ENCODE data around the gene PRR15L. TPM values are rescaled to one million over a fixed set of nuclear protein-coding genes. Genes with fewer than 3 reads are reported as not detected.

The PRR15L gene
- total RNA-seq, 1 donor from 2014 or later, result not detected

DNA sequence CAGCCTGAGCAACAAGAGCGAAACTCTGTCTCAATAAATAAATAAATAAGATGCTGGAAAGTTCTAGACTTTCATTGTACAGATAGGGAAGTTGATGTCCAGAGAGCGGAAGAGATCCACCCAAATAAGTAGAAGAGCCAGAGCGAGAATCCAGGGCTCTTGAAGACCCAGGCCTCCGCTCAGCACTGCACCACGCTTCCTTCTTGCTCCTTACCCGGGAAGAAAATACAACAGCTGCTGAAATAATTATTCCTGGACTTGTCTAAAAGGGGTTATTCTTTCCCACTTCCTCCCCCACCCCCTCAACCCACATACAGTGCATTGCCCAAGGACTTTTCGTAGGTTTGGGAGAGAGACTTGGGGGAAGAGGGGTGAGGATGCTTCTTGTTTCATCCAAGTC, 39.9 kb upstream of the PRR15L start:
- DNase-seq (ENCODE audit: low spot score), result no peak
- peaks cover 5% of the 10 kb centered on the region for H3K4me1 Mint-ChIP-seq (ENCODE audit: low read depth)
- H3K9me3 Mint-ChIP-seq (ENCODE audit: low read depth), result no peaks in the 10 kb centered on the region
- no peaks in the 10 kb centered on the region for H3K27me3 Mint-ChIP-seq (ENCODE audit: low read depth)
- H3K4me3 Mint-ChIP-seq (ENCODE audit: unreplicated experiment), result no peak overlapping the region
- no peak overlapping the region for H3K27ac Mint-ChIP-seq (ENCODE audit: unreplicated experiment)
- no peaks in the 10 kb centered on the region for H3K36me3 Mint-ChIP-seq (ENCODE audit: low read depth)
- TF ChIP-seq, protein P1, sequence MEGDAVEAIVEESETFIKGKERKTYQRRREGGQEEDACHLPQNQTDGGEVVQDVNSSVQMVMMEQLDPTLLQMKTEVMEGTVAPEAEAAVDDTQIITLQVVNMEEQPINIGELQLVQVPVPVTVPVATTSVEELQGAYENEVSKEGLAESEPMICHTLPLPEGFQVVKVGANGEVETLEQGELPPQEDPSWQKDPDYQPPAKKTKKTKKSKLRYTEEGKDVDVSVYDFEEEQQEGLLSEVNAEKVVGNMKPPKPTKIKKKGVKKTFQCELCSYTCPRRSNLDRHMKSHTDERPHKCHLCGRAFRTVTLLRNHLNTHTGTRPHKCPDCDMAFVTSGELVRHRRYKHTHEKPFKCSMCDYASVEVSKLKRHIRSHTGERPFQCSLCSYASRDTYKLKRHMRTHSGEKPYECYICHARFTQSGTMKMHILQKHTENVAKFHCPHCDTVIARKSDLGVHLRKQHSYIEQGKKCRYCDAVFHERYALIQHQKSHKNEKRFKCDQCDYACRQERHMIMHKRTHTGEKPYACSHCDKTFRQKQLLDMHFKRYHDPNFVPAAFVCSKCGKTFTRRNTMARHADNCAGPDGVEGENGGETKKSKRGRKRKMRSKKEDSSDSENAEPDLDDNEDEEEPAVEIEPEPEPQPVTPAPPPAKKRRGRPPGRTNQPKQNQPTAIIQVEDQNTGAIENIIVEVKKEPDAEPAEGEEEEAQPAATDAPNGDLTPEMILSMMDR (IDR thresholded peaks at IDR 0.05), result no peak

DNA sequence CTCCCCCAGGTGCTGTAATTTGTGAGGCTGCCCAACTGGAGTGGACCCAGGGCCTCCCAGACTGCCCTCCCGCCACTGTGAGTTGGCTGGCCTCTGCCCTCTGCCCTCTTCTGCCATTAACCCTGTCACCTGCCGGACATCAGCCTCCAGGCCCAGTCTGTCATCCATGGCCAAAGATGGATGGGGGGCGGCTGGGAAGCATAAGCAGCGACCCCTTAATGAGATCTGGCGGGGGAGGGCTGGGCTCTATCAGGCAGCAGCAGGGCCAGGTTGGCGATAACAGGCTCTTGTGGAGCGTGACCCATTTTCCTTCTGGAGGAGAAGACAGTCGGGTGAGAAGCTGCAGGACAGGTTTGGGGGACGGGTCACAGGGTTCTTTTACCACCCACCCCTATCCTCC, 38.5 kb upstream of the PRR15L start:
- no peak for DNase-seq (ENCODE audit: low spot score)
- Mint-ChIP-seq H3K27ac (ENCODE audit: unreplicated experiment) (no peak overlapping the region), H3K4me3 (ENCODE audit: unreplicated experiment) (no peak overlapping the region), H3K27me3 (ENCODE audit: low read depth) (no peaks in the 10 kb centered on the region), H3K36me3 (ENCODE audit: low read depth) (no peaks in the 10 kb centered on the region), H3K4me1 (ENCODE audit: low read depth) (no peaks in the 10 kb centered on the region), H3K9me3 (ENCODE audit: low read depth) (no peaks in the 10 kb centered on the region)
- TF ChIP-seq, protein P1 (IDR thresholded peaks at IDR 0.05), result no peak

DNA sequence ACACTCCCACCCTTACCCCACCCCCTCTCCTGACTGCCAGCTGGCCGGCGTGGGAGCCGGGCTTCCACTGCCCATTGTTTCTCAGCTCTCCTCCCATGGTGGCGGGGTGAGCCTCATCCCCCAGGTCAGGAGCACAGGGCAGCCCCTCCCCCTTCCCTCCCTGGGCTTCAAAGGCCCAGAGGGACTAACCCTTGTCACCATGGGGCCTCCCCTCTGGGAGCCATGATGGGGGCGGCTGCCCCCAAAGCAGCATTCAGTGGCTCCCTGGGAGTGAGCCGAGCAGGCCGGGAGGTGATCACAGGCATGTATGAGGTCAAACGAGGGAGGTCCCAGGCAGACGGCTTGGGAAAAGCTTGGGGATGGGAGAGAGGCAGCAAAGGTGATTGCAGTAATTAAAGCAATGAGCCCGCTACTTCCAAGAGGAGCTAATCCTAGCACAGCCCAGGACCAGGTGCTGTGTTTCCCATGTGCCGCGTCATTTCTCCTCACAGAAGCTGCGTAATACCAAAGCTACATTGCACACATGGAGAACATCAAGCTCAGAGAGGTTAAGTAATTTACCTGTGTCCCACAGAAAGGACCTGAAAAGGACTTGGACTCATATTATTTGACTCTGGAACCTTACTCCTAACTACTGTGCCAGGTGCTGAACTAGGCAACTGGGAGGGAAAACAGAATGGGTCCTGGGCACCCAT, 37.7 kb upstream of the PRR15L start:
- TF ChIP-seq, protein P1 (IDR thresholded peaks at IDR 0.05), result no peak
- Mint-ChIP-seq H3K27me3 (ENCODE audit: low read depth) (no peaks in the 10 kb centered on the region), H3K36me3 (ENCODE audit: low read depth) (no peaks in the 10 kb centered on the region), H3K27ac (ENCODE audit: unreplicated experiment) (no peak overlapping the region), H3K4me1 (ENCODE audit: low read depth) (no peaks in the 10 kb centered on the region), H3K9me3 (ENCODE audit: low read depth) (no peaks in the 10 kb centered on the region), H3K4me3 (ENCODE audit: unreplicated experiment) (no peak overlapping the region)
- DNase-seq (ENCODE audit: low spot score), result no peak

GRCh38 chr17:47994724-47995123, 37.0 kb upstream of the PRR15L start:
- TF ChIP-seq, protein P1 (IDR thresholded peaks at IDR 0.05), result no peak
- DNase-seq (ENCODE audit: low spot score), result no peak
- H3K4me3 Mint-ChIP-seq (ENCODE audit: unreplicated experiment), result no peak overlapping the region
- H3K27ac Mint-ChIP-seq (ENCODE audit: unreplicated experiment), result no peak overlapping the region
- no peaks in the 10 kb centered on the region for H3K36me3 Mint-ChIP-seq (ENCODE audit: low read depth)
- no peaks in the 10 kb centered on the region for H3K9me3 Mint-ChIP-seq (ENCODE audit: low read depth)
- no peaks in the 10 kb centered on the region for H3K4me1 Mint-ChIP-seq (ENCODE audit: low read depth)
- H3K27me3 Mint-ChIP-seq (ENCODE audit: low read depth), result no peaks in the 10 kb centered on the region

DNA sequence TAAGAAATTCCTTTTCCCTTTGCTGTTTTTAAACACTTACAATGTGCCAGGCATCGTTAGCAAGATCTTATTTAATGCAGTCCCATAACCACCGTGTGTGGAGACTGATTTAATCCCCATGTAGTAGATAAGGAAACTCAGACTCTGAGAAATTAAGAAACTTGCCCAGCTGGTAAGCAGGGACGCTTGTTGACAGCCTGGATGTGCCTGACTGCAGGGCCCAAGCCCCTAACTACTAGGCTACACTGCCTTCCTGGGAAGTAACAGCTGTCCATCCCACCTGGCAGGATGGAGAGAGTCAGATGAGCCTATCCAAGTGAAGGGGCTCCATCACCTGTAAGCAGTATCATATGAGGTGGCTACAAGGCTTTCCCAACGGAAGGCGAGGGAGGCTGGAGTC, 36.3 kb upstream of the PRR15L start:
- H3K27me3 Mint-ChIP-seq (ENCODE audit: low read depth), result no peaks in the 10 kb centered on the region
- no peak for DNase-seq (ENCODE audit: low spot score)
- no peak overlapping the region for H3K4me3 Mint-ChIP-seq (ENCODE audit: unreplicated experiment)
- no peaks in the 10 kb centered on the region for H3K36me3 Mint-ChIP-seq (ENCODE audit: low read depth)
- H3K9me3 Mint-ChIP-seq (ENCODE audit: low read depth), result no peaks in the 10 kb centered on the region
- no peak overlapping the region for H3K27ac Mint-ChIP-seq (ENCODE audit: unreplicated experiment)
- no peaks in the 10 kb centered on the region for H3K4me1 Mint-ChIP-seq (ENCODE audit: low read depth)
- TF ChIP-seq, protein P1 (IDR thresholded peaks at IDR 0.05), result no peak
